Measurements from ENCODE around the gene AAGAB. TPM values are rescaled to one million over a fixed set of nuclear protein-coding genes. Genes with fewer than 3 reads are reported as not detected.
A peak's percentile ranks its signal among the peaks of the same experiment; 100 is the strongest.

Gene AAGAB
- total RNA-seq, 2 experiments from 2014 or later = 42.6 to 51.2 TPM

- POLR2A ChIA-PET = no interaction called here
- ATAC-seq (no peak), DNase-seq (no peak)
- Mint-ChIP-seq H3K4me3 (no peak overlapping the region), H3K27ac (no peak overlapping the region), H3K9me3 (no peaks in the 10 kb centered on the region), H3K36me3 (ENCODE audit: low read depth) (peaks cover 41% of the 10 kb centered on the region), H3K4me1 (ENCODE audit: low read depth) (peaks cover 16% of the 10 kb centered on the region), H3K27me3 (no peaks in the 10 kb centered on the region)
- CTCF ChIA-PET = no interaction called here
- TF ChIP-seq CTCF (IDR thresholded peaks at IDR 0.05) = no peak
- intact Hi-C loops (cut with micrococcal nuclease) = no loop called here
Measured at GRCh38 chr15:67190326-67190725, 64.1 kb downstream of the AAGAB start.

GRCh38 chr15:67189326-67190051 lies 65.0 kb downstream of the AAGAB start:
- Mint-ChIP-seq H3K4me1 (ENCODE audit: low read depth) (peaks cover 19% of the 10 kb centered on the region), H3K4me3 (no peak overlapping the region), H3K36me3 (ENCODE audit: low read depth) (peaks cover 37% of the 10 kb centered on the region), H3K27me3 (no peaks in the 10 kb centered on the region), H3K9me3 (no peaks in the 10 kb centered on the region), H3K27ac (no peak overlapping the region)
- ATAC-seq (no peak), DNase-seq (no peak)
- ChIA-PET POLR2A (interaction anchor here (0.9 kb wide), 1 partner anchor 13 kb away, joined by 3 read pairs; no protein-coding TSS in a partner anchor), CTCF (interaction anchor here (1.1 kb wide), 1 partner anchor 268 kb away, joined by 3 read pairs; no protein-coding TSS in a partner anchor)
- intact Hi-C loops (cut with micrococcal nuclease) = no loop called here
- no peak for TF ChIP-seq CTCF (IDR thresholded peaks at IDR 0.05)

GRCh38 chr15:67188551-67189218 lies 65.8 kb downstream of the AAGAB start:
- no peak for DNase-seq
- ChIA-PET POLR2A (interaction anchor here (0.9 kb wide), 1 partner anchor 12 kb away, joined by 3 read pairs; no protein-coding TSS in a partner anchor), CTCF (interaction anchor here (1.1 kb wide), 1 partner anchor 268 kb away, joined by 3 read pairs; no protein-coding TSS in a partner anchor)
- Mint-ChIP-seq H3K27me3 (no peaks in the 10 kb centered on the region), H3K27ac (peak overlapping the region; percentile 22), H3K4me1 (ENCODE audit: low read depth) (peaks cover 19% of the 10 kb centered on the region), H3K4me3 (no peak overlapping the region), H3K36me3 (ENCODE audit: low read depth) (peaks cover 32% of the 10 kb centered on the region), H3K9me3 (no peaks in the 10 kb centered on the region)
- TF ChIP-seq CTCF (IDR thresholded peaks at IDR 0.05) = no peak
- intact Hi-C loops (cut with micrococcal nuclease) = no loop called here
- no peak for ATAC-seq

- H3K27me3 Mint-ChIP-seq = no peaks in the 10 kb centered on the region
- peaks cover 18% of the 10 kb centered on the region for H3K4me1 Mint-ChIP-seq (ENCODE audit: low read depth)
- POLR2A ChIA-PET = interaction anchor here (1.0 to 2.0 kb wide), 2 partner anchors 9 to 22 kb away, joined by 4 to 6 read pairs; no protein-coding TSS in a partner anchor
- peaks cover 29% of the 10 kb centered on the region for H3K36me3 Mint-ChIP-seq (ENCODE audit: low read depth)
- TF ChIP-seq CTCF (IDR thresholded peaks at IDR 0.05) = no peak
- CTCF ChIA-PET = no interaction called here
- no peak for DNase-seq
- no peak for ATAC-seq
- no peaks in the 10 kb centered on the region for H3K9me3 Mint-ChIP-seq
- H3K27ac Mint-ChIP-seq = no peak overlapping the region
- no peak overlapping the region for H3K4me3 Mint-ChIP-seq
- intact Hi-C loops (cut with micrococcal nuclease) = no loop called here
Measured at GRCh38 chr15:67187351-67187854, 67.1 kb downstream of the AAGAB start.

- no peaks in the 10 kb centered on the region for H3K9me3 Mint-ChIP-seq
- H3K27me3 Mint-ChIP-seq = no peaks in the 10 kb centered on the region
- intact Hi-C loops (cut with micrococcal nuclease) = no loop called here
- ChIA-PET POLR2A (interaction anchor here (1.0 to 2.0 kb wide), 2 partner anchors 9 to 22 kb away, joined by 4 to 6 read pairs; no protein-coding TSS in a partner anchor), CTCF (no interaction called here)
- no peak overlapping the region for H3K27ac Mint-ChIP-seq
- no peak overlapping the region for H3K4me3 Mint-ChIP-seq
- DNase-seq (no peak), ATAC-seq (no peak)
- no peak for TF ChIP-seq CTCF (IDR thresholded peaks at IDR 0.05)
- H3K4me1 Mint-ChIP-seq (ENCODE audit: low read depth) = peaks cover 12% of the 10 kb centered on the region
- peaks cover 21% of the 10 kb centered on the region for H3K36me3 Mint-ChIP-seq (ENCODE audit: low read depth)
Measured at GRCh38 chr15:67186688-67187087, 67.8 kb downstream of the AAGAB start.

All from activated CD8-positive, alpha-beta T cell treated with anti-CD3 and anti-CD28 coated beads for 36 hours (primary cell).